ENCODE measurements around the gene ZCCHC9.

Gene ZCCHC9

GRCh38 chr5:81354093-81354492 is 52.7 kb downstream of the ZCCHC9 start:
- TF ChIP-seq REST (IDR thresholded peaks at IDR 0.05; ENCODE audit: insufficient read depth in 1 of 2, low read depth in 2 of 2, low read length in 2 of 2) (no peak), FOXP2 (optimal IDR thresholded peaks at IDR 0.05; ENCODE audit: borderline replicate concordance, extremely low read depth, extremely low read length, insufficient read depth) (no peak), TAF1 (IDR thresholded peaks at IDR 0.05; ENCODE audit: borderline replicate concordance, insufficient read depth, low read length) (no peak), SIN3A (IDR thresholded peaks at IDR 0.05; ENCODE audit: borderline replicate concordance, insufficient read depth, low read length) (no peak), POLR2AphosphoS5 (IDR thresholded peaks at IDR 0.05; ENCODE audit: low read depth, low read length) (no peak)

DNA sequence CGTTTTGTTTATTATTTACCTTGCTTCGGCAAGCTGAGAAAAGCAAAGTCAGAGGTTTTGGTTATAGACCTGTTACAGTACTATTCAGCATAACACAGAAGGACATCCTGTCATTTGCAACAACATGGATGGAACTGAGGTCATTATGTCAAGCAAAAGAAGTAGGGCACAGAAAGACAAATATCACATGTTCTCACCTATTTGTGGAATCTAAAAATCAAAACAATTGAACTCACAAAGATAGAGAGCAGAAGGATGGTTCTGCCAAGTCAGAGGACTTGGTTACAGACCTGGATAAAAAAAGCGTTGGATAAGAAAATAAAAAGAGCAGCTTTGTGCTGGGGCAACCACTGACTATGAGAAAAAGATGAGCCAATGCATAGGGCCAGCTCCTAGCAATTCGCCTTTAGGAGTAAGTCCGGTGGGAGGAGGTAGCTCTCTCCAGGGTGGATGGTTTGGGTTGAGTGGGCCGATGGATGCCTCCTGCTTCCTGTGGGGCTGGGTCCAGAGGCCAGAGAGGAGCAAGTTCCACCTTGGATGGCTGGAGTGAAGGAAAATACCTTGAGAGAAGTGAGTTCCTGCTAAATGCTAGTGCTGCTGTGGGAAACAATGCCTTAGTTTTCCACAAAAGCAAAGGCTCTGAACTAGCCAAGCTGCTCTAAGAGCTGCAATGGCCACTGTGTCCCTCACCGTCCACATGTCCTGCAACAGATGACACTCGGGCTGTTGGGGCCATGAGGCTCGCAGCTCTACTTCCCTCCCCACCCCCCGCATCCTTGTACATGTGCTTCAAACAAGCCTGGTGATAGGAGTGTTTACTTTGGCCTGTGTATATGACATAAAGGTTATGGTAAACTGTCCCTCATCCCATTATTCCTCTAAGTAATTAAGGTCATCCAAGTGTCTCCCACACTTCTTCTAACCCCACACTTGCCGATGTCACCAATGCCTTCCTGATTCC is 54.2 kb downstream of the ZCCHC9 start:
- TF ChIP-seq POLR2AphosphoS5 (IDR thresholded peaks at IDR 0.05; ENCODE audit: low read depth, low read length) = no peak
- no peak for TF ChIP-seq TAF1 (IDR thresholded peaks at IDR 0.05; ENCODE audit: borderline replicate concordance, insufficient read depth, low read length)
- TF ChIP-seq SIN3A (IDR thresholded peaks at IDR 0.05; ENCODE audit: borderline replicate concordance, insufficient read depth, low read length) = no peak
- TF ChIP-seq REST (IDR thresholded peaks at IDR 0.05; ENCODE audit: insufficient read depth in 1 of 2, low read depth in 2 of 2, low read length in 2 of 2) = no peak
- no peak for TF ChIP-seq FOXP2 (optimal IDR thresholded peaks at IDR 0.05; ENCODE audit: borderline replicate concordance, extremely low read depth, extremely low read length, insufficient read depth)

DNA sequence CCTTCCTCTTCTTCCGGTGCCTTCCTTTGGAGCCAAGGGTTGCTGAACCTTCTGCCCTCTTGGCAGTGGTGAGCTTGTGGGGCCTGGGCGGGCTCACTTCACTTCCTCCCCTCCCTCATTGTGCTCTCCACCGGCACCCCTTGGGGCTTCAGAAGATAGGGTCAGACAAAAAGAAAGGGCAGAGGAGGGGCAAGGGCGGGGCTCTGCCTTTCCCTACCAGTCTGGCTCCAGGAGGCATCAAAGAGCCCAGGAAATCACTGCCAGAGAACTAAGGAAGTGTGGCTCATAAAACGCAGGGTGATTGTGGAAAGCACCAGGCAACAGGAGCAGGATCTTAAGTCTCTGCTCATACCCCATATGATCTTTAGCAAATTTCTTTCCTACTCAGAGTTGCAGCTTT is 57.7 kb downstream of the ZCCHC9 start:
- TF ChIP-seq POLR2AphosphoS5 (IDR thresholded peaks at IDR 0.05; ENCODE audit: low read depth, low read length) = no peak
- no peak for TF ChIP-seq SIN3A (IDR thresholded peaks at IDR 0.05; ENCODE audit: borderline replicate concordance, insufficient read depth, low read length)
- no peak for TF ChIP-seq REST (IDR thresholded peaks at IDR 0.05; ENCODE audit: insufficient read depth in 1 of 2, low read depth in 2 of 2, low read length in 2 of 2)
- TF ChIP-seq FOXP2 (optimal IDR thresholded peaks at IDR 0.05; ENCODE audit: borderline replicate concordance, extremely low read depth, extremely low read length, insufficient read depth) = no peak
- TF ChIP-seq TAF1 (IDR thresholded peaks at IDR 0.05; ENCODE audit: borderline replicate concordance, insufficient read depth, low read length) = no peak

GRCh38 chr5:81359881-81360280 is 58.5 kb downstream of the ZCCHC9 start:
- TF ChIP-seq REST (IDR thresholded peaks at IDR 0.05; ENCODE audit: insufficient read depth in 1 of 2, low read depth in 2 of 2, low read length in 2 of 2) = no peak
- TF ChIP-seq TAF1 (IDR thresholded peaks at IDR 0.05; ENCODE audit: borderline replicate concordance, insufficient read depth, low read length) = no peak
- no peak for TF ChIP-seq SIN3A (IDR thresholded peaks at IDR 0.05; ENCODE audit: borderline replicate concordance, insufficient read depth, low read length)
- TF ChIP-seq FOXP2 (optimal IDR thresholded peaks at IDR 0.05; ENCODE audit: borderline replicate concordance, extremely low read depth, extremely low read length, insufficient read depth) = no peak
- no peak for TF ChIP-seq POLR2AphosphoS5 (IDR thresholded peaks at IDR 0.05; ENCODE audit: low read depth, low read length)

Measured in PFSK-1 (cell line).